H1 (cell line): ENCODE results near the gene IL32. TPM values are rescaled to one million over a fixed set of nuclear protein-coding genes. Genes with fewer than 3 reads are reported as not detected.

Experiments
- BCL11A ChIP-seq, 2 experiments: IDR thresholded peaks; one replicate each; pipeline ENCODE4 v1.6.1; 2011; ENCODE audit warnings: low read depth in 2 of 2, low read length in 2 of 2, mild to moderate bottlenecking in 2 of 2
- CBX8 ChIP-seq: fragments of 300-800, 300-1000 bp; sonication (generic); IDR thresholded peaks from 2 replicates; pipeline ENCODE4 v1.7.1; 2016; ENCODE audit warnings: low read depth, low read length, borderline replicate concordance
- CEBPB ChIP-seq: IDR thresholded peaks from 2 replicates; pipeline ENCODE4 v1.6.1; 2012; ENCODE audit warnings: low read depth, low read length
- CHD1 ChIP-seq: IDR thresholded peaks from 2 replicates; pipeline ENCODE4 v1.6.1; 2012; ENCODE audit warnings: low read depth, low read length, improper control_type of control experiment
- CHD2 ChIP-seq: IDR thresholded peaks from 2 replicates; pipeline ENCODE4 v1.6.1; 2012; ENCODE audit warnings: low read length, improper control_type of control experiment
- EP300 ChIP-seq, 2 experiments: IDR thresholded peaks; 1 replicate in 1 of 2; 2 replicates in 1 of 2; pipeline ENCODE4 v1.6.1; 2011 to 2012; ENCODE audit warnings: low read depth in 2 of 2, low read length in 2 of 2, mild to moderate bottlenecking in 2 of 2, borderline replicate concordance in 1 of 2, inconsistent platforms in 1 of 2, moderate library complexity in 1 of 2
- FOSL1 ChIP-seq: IDR thresholded peaks from 2 replicates; pipeline ENCODE4 v1.6.1; 2011; ENCODE audit warnings: mild to moderate bottlenecking, low read depth, low read length, moderate library complexity; ENCODE audit not compliant: insufficient read depth
- GTF2F1 ChIP-seq: IDR thresholded peaks from 2 replicates; pipeline ENCODE4 v1.6.1; 2012; ENCODE audit warnings: low read depth, low read length, improper control_type of control experiment, borderline replicate concordance
- HDAC2 ChIP-seq, 2 experiments: fragments of 300-600 bp in 1 of 2; sonication (generic) in 1 of 2; IDR thresholded peaks; 2 replicates each; pipeline ENCODE4 v1.6.1; 2011 to 2012; ENCODE audit warnings: low read depth in 2 of 2, low read length in 2 of 2, mild to moderate bottlenecking in 2 of 2, moderate library complexity in 2 of 2, borderline replicate concordance in 1 of 2, inconsistent platforms in 1 of 2
- JUND ChIP-seq: IDR thresholded peaks from 2 replicates; pipeline ENCODE4 v1.6.1; 2011; ENCODE audit warnings: mild to moderate bottlenecking, improper control_type of control experiment, low read length
- NANOG ChIP-seq: IDR thresholded peaks from 2 replicates; pipeline ENCODE4 v1.6.1; 2011; ENCODE audit warnings: low read length, low read depth, mild to moderate bottlenecking, inconsistent platforms; ENCODE audit not compliant: insufficient read depth, poor library complexity, severe bottlenecking
- POLR2AphosphoS5 ChIP-seq: IDR thresholded peaks from 2 replicates; pipeline ENCODE4 v1.6.1; 2011; ENCODE audit warnings: low read depth, low read length
- RAD21 ChIP-seq, 2 experiments: IDR thresholded peaks in 1 of 2; conservative IDR thresholded peaks in 1 of 2; 2 replicates each; pipeline ENCODE4 v1.6.1; 2011; ENCODE audit warnings: low read depth in 2 of 2, low read length in 2 of 2, improper control_type of control experiment in 1 of 2, inconsistent platforms in 1 of 2, mild to moderate bottlenecking in 1 of 2, moderate library complexity in 1 of 2
- RFX5 ChIP-seq: IDR thresholded peaks from 2 replicates; pipeline ENCODE4 v1.6.1; 2011; ENCODE audit warnings: low read depth, low read length, improper control_type of control experiment, borderline replicate concordance
- SIRT6 ChIP-seq: IDR thresholded peaks from one replicate; pipeline ENCODE4 v1.7.1; 2012; ENCODE audit warnings: low read length, inconsistent platforms
- SIX5 ChIP-seq: IDR thresholded peaks from 2 replicates; pipeline ENCODE4 v1.6.1; 2011; ENCODE audit warnings: mild to moderate bottlenecking, low read depth, low read length
- SP2 ChIP-seq: IDR thresholded peaks from 2 replicates; pipeline ENCODE4 v1.6.1; 2012; ENCODE audit warnings: mild to moderate bottlenecking, low read length, inconsistent platforms
- SP4 ChIP-seq: IDR thresholded peaks from 2 replicates; pipeline ENCODE4 v1.6.1; 2012; ENCODE audit warnings: low read length, inconsistent platforms
- SRF ChIP-seq: IDR thresholded peaks from 2 replicates; pipeline ENCODE4 v1.6.1; 2011; ENCODE audit warnings: mild to moderate bottlenecking, low read depth, low read length, moderate library complexity
- TBP ChIP-seq: IDR thresholded peaks from 2 replicates; pipeline ENCODE4 v1.6.1; 2011; ENCODE audit warnings: low read depth, low read length, improper control_type of control experiment
- TCF12 ChIP-seq: IDR thresholded peaks from 2 replicates; pipeline ENCODE4 v1.6.1; 2011; ENCODE audit warnings: low read depth, mild to moderate bottlenecking, low read length
- ZNF274 ChIP-seq: IDR thresholded peaks from 2 replicates; pipeline ENCODE4 v1.7.0; 2012; ENCODE audit warnings: low read length, borderline replicate concordance; ENCODE audit errors: extremely low read depth
- polyA plus RNA-seq, 7 experiments: library from polyadenylated mRNA; depleted of rRNA in 3 of 7; stranded (reverse) in 5 of 7; unstranded in 2 of 7; fragments of >200 nt in 5 of 7; fragments of 200-250 nt in 2 of 7; gene quantifications; 1 replicate in 5 of 7; 2 replicates in 1 of 7; 4 replicates in 1 of 7; pipeline versions ENCODE4 v1.2.1 to v1.2.3, GENCODE V29; 2011 to 2013; ENCODE audit warnings: missing spikeins in 2 of 7, mixed read lengths in 2 of 7
- total RNA-seq: library from RNA; stranded (reverse); fragmentation: NEBNext Ultra II Directional; extraction: Animal tissue kit (Norgen Biotek cat#: 25700); gene quantifications from 2 replicates; pipeline ENCODE4 v1.2.1, GENCODE V29; 2021
- TF ChIP-seq, protein P1 (sequence below): IDR thresholded peaks from 2 replicates; pipeline ENCODE4 v1.6.1; 2012; ENCODE audit warnings: inconsistent platforms
- TF ChIP-seq, protein P2 (sequence below): IDR thresholded peaks from 2 replicates; pipeline ENCODE4 v1.6.1; 2011; ENCODE audit warnings: low read depth, mild to moderate bottlenecking, low read length; ENCODE audit not compliant: insufficient read depth

IL32 gene
- total and polyA plus RNA-seq, 2 of the 8 experiments (the other 6 are each of a cell fraction or from before 2014, with no cell fraction given), result 2.7 to 5.0 TPM

DNA sequence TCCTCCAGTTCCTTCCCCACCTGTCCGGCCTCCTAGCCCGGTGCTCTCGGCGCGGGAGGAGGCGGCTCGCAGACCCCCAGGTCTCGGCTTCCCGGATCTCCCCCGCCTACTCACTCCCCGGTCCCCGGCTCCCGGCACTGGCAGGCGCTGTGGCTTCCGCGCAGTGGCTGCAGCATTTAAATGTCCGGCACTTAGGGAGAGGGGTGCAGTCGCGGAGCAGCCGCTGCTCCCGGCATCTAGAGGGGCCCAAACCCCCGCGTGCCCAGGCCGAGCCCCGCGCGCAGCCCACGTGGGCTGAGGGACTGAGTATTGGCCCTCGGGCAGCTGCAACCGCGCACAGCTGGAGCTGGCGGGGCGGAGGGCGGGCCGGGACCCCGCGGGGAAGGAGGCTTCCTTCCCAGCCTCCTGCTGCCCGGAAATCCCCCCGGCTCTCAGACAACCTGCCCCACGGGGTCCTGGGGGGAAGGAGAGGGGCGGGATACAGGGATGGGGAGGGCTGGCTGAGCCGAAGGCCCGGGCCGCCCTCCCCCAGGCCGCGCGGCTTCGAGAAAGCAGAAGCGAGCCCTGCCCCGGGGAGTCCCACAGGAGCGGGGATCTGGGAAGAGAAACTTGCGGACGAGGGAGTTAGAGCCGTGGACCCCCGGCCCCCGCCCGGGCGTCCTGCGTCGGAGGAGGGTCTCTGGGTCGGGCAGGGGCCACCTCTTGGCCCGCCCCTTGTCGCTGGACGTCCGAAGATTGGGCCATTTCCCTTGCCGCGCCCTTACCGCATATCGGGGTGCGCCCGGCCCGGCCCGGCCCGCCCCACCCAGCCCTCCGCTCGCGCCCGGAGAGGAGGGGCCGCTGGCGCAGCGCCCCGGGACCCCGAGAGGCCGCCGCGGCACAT, 19.4 kb upstream of the IL32 start, which contains the start of gene MMP25 (continued):
- TF ChIP-seq, protein P1, sequence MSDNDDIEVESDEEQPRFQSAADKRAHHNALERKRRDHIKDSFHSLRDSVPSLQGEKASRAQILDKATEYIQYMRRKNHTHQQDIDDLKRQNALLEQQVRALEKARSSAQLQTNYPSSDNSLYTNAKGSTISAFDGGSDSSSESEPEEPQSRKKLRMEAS, result peak; percentile 60; the same call in 1 of the 2 replicates
- no peak for TF ChIP-seq CBX8
- TF ChIP-seq GTF2F1, result no peak
- TF ChIP-seq ZNF274, result no peak
- TF ChIP-seq SP4, result no peak
- TF ChIP-seq CEBPB, result no peak
- no peak for TF ChIP-seq FOSL1
- no peak for TF ChIP-seq HDAC2 (IDR thresholded peaks at IDR 0.05; ENCODE audit: borderline replicate concordance in 1 of 2, low read depth in 2 of 2, low read length in 2 of 2)
- TF ChIP-seq JUND, result no peak
- no peak for TF ChIP-seq POLR2AphosphoS5
- TF ChIP-seq SRF, result no peak
- TF ChIP-seq CHD1, result no peak
- TF ChIP-seq NANOG, result no peak
- TF ChIP-seq RAD21 (IDR thresholded peaks at IDR 0.05 in 1 of 2, conservative IDR thresholded peaks at IDR 0.05 in 1 of 2; ENCODE audit: low read depth in 2 of 2, low read length in 2 of 2), result no peak
- TF ChIP-seq EP300 (IDR thresholded peaks at IDR 0.05; ENCODE audit: borderline replicate concordance in 1 of 2, low read depth in 2 of 2, low read length in 2 of 2), result no peak
- TF ChIP-seq RFX5, result no peak
- TF ChIP-seq TCF12, result no peak
- TF ChIP-seq, protein P2, sequence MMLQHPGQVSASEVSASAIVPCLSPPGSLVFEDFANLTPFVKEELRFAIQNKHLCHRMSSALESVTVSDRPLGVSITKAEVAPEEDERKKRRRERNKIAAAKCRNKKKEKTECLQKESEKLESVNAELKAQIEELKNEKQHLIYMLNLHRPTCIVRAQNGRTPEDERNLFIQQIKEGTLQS, result no peak
- TF ChIP-seq SIX5, result no peak
- TF ChIP-seq BCL11A (IDR thresholded peaks at IDR 0.05; ENCODE audit: low read depth in 2 of 2, low read length in 2 of 2), result no peak
- peak; percentile 18; the same call in 1 of the 2 replicates for TF ChIP-seq TBP
- TF ChIP-seq SIRT6, result no peak
- TF ChIP-seq SP2, result no peak
- no peak for TF ChIP-seq CHD2
